K562 (cell line): ENCODE measurements around the gene ZBP1. TPM values are rescaled to one million over a fixed set of nuclear protein-coding genes. Genes with fewer than 3 reads are reported as not detected.

Source experiments
- ATAC-seq: fragments of 200-7000 bp; cut with Tn5 transposase; 3 replicates; pipeline ENCODE4 v1.9.1; 2020; ENCODE audit warnings: moderate library complexity
- BruUV-seq: library from RNA; stranded (reverse); fragments of 400-500 nt; replicated peaks from 2 replicates; lab custom pipeline; 2021; lab: Mats Ljungman, UMichigan
- CTCF ChIA-PET: fragments of 300-600 bp; formaldehyde crosslinking; extraction: SDS; loops from one replicate; lab custom pipeline; 2021; ENCODE audit warnings: low intra/inter-chr PET ratio; lab: Yijun Ruan, JAX
- POLR2A ChIA-PET: fragments of 300-600, 350-650 bp; sonication (Branson Sonifier 250); formaldehyde crosslinking; extraction: SDS; loops from one replicate; lab custom pipeline; 2021; ENCODE audit warnings: antibody characterized with exemption, inconsistent platforms; lab: Yijun Ruan, JAX
- DNase-seq, 4 experiments: peaks; one replicate each; pipeline versions ENCODE4 v3.0.0 to v3.0.0-alpha.2; 2011 to 2018; ENCODE audit warnings: low spot score in 3 of 4, mixed read lengths in 3 of 4; ENCODE audit errors: extremely low read depth in 1 of 4
- FAIRE-seq: peaks from 2 replicates; lab custom pipeline; 2011; peaks lifted over from hg19 to GRCh38; lab: Jason Lieb, UNC
- H2AFZ ChIP-seq: 2 replicates; pipeline ENCODE4 v1.6.0; 2011; ENCODE audit warnings: low read depth, low read length, control low read depth, inconsistent platforms
- H3K27ac ChIP-seq: fragments of 200-600 bp; 3 replicates; pipeline ENCODE4 v1.8.0; 2011; ENCODE audit warnings: low read depth, mild to moderate bottlenecking, control low read depth, inconsistent platforms, low read length, moderate library complexity, mixed read lengths; ENCODE audit errors: extremely low read depth
- H3K27me3 ChIP-seq, 2 experiments: fragments of 300-600 bp in 1 of 2; 2 replicates in 1 of 2; 3 replicates in 1 of 2; pipeline versions ENCODE4 v1.6.0 to v1.8.0; 2011; ENCODE audit warnings: inconsistent platforms in 2 of 2, low read length in 2 of 2, mild to moderate bottlenecking in 1 of 2, mixed read lengths in 1 of 2, moderate library complexity in 1 of 2; ENCODE audit not compliant: control insufficient read depth in 2 of 2, insufficient read depth in 2 of 2
- H3K36me3 ChIP-seq: fragments of 300-600 bp; 3 replicates; pipeline ENCODE4 v1.8.0; 2011; ENCODE audit warnings: mild to moderate bottlenecking, low read length, inconsistent platforms; ENCODE audit not compliant: control insufficient read depth, insufficient read depth
- H3K4me1 ChIP-seq, 2 experiments: fragments of 200-600 bp in 1 of 2; replicated peaks in 1 of 2; 2 replicates in 1 of 2; 3 replicates in 1 of 2; pipeline versions ENCODE4 v1.5.1 to v1.8.0; 2011; ENCODE audit warnings: inconsistent platforms in 2 of 2, low read length in 2 of 2, mild to moderate bottlenecking in 1 of 2, mixed read lengths in 1 of 2, moderate library complexity in 1 of 2; ENCODE audit not compliant: control insufficient read depth in 2 of 2, insufficient read depth in 2 of 2
- H3K4me2 ChIP-seq: 2 replicates; pipeline ENCODE4 v1.6.1; 2011; ENCODE audit warnings: low read length, control low read depth, inconsistent platforms, mixed read lengths; ENCODE audit not compliant: insufficient read depth
- H3K4me3 ChIP-seq: fragments of 200-600 bp; sonication (generic), shearing (Covaris generic); 2 replicates; pipeline ENCODE4 v1.5.1; 2016; ENCODE audit warnings: control low read depth, inconsistent platforms
- H3K79me2 ChIP-seq: fragments of 200-600 bp; 3 replicates; pipeline ENCODE4 v1.8.0; 2011; ENCODE audit warnings: low read length, inconsistent platforms; ENCODE audit not compliant: control insufficient read depth, insufficient read depth
- H3K9ac ChIP-seq, 2 experiments: 2 replicates each; pipeline versions ENCODE4 v1.6.0 to v1.6.1; 2011; ENCODE audit warnings: low read depth in 2 of 2, low read length in 2 of 2, control low read depth in 1 of 2, inconsistent platforms in 1 of 2, mild to moderate bottlenecking in 1 of 2, mixed read lengths in 1 of 2; ENCODE audit not compliant: insufficient read depth in 1 of 2
- H3K9me1 ChIP-seq: one replicate; pipeline ENCODE4 v1.6.0; 2011; ENCODE audit warnings: inconsistent platforms, mild to moderate bottlenecking, low read length, moderate library complexity; ENCODE audit not compliant: control insufficient read depth, insufficient read depth
- H3K9me3 ChIP-seq: replicated peaks from 2 replicates; pipeline ENCODE4 v1.5.1; 2011; ENCODE audit warnings: low read depth, low read length, inconsistent platforms; ENCODE audit not compliant: control insufficient read depth, insufficient read depth
- H4K20me1 ChIP-seq: replicated peaks from 2 replicates; pipeline ENCODE4 v1.6.1; 2011; ENCODE audit warnings: low read length, inconsistent platforms, mixed read lengths; ENCODE audit not compliant: control insufficient read depth, insufficient read depth
- BCLAF1 ChIP-seq, 2 experiments: fragments of 450-650 bp in 1 of 2; IDR thresholded peaks; 2 replicates each; pipeline ENCODE4 v1.6.1; 2011 to 2017; ENCODE audit warnings: low read depth in 2 of 2, antibody characterized with exemption in 1 of 2, borderline replicate concordance in 1 of 2, low read length in 1 of 2, mild to moderate bottlenecking in 1 of 2, mixed read lengths in 1 of 2; ENCODE audit not compliant: control insufficient read depth in 1 of 2
- BCOR ChIP-seq: fragments of 450-650 bp; IDR thresholded peaks from 2 replicates; pipeline ENCODE4 v1.6.1; 2016
- CBFA2T2 ChIP-seq: fragments of 450-650 bp; conservative IDR thresholded peaks from 2 replicates; pipeline ENCODE4 v1.6.1; 2017; ENCODE audit warnings: mild to moderate bottlenecking
- KDM1A ChIP-seq, 2 experiments: fragments of 450-650 bp; IDR thresholded peaks; 2 replicates each; pipeline ENCODE4 v1.6.1; 2016; ENCODE audit warnings: mild to moderate bottlenecking in 2 of 2
- MAFF ChIP-seq: IDR thresholded peaks from 2 replicates; pipeline ENCODE4 v1.6.1; 2012; ENCODE audit warnings: low read length, improper control_type of control experiment
- MCM3 ChIP-seq: fragments of 450-650 bp; IDR thresholded peaks from 2 replicates; pipeline ENCODE4 v1.6.1; 2016
- NFATC3 ChIP-seq: fragments of 450-650 bp; IDR thresholded peaks from 2 replicates; pipeline ENCODE4 v1.6.1; 2017; ENCODE audit warnings: mild to moderate bottlenecking
- PTBP1 ChIP-seq: fragments of 200-400 bp; formaldehyde crosslinking; IDR thresholded peaks from 2 replicates; pipeline ENCODE4 v1.6.1; 2017; ENCODE audit warnings: low read depth, low read length
- SNIP1 ChIP-seq: fragments of 450-650 bp; IDR thresholded peaks from 2 replicates; pipeline ENCODE4 v1.7.1; 2017; ENCODE audit warnings: low read depth, mild to moderate bottlenecking
- SRSF3 ChIP-seq: fragments of 200-400 bp; formaldehyde crosslinking; IDR thresholded peaks from 2 replicates; pipeline ENCODE4 v1.6.1; 2016; ENCODE audit warnings: mild to moderate bottlenecking, low read length, moderate library complexity; ENCODE audit not compliant: insufficient read depth
- TSC22D4 ChIP-seq: fragments of 450-650 bp; IDR thresholded peaks from 2 replicates; pipeline ENCODE4 v1.6.1; 2016; ENCODE audit warnings: missing genetic modification characterization, missing biosample characterization, control low read depth
- USF1 ChIP-seq: sonication (generic); formaldehyde crosslinking; IDR thresholded peaks from 2 replicates; pipeline ENCODE4 v1.9.0; 2022; ENCODE audit warnings: mild to moderate bottlenecking, missing genetic modification reagents
- ZFP36 ChIP-seq: fragments of 150-350 bp; IDR thresholded peaks from 2 replicates; pipeline ENCODE4 v1.6.1; 2018; ENCODE audit warnings: low read length, low read depth; ENCODE audit not compliant: partially characterized antibody
- ZNF134 ChIP-seq: fragments of 250-450 bp; sonication (Bioruptor Pico); conservative IDR thresholded peaks from 2 replicates; pipeline ENCODE4 v1.4.0; 2020
- ZNF165 ChIP-seq: fragments of 250-450 bp; sonication (Bioruptor Pico); IDR thresholded peaks from 2 replicates; pipeline ENCODE4 v1.4.0; 2020; ENCODE audit warnings: borderline replicate concordance
- ZNF586 ChIP-seq: fragments of 450-650 bp; formaldehyde crosslinking; conservative IDR thresholded peaks from 2 replicates; pipeline ENCODE4 v1.4.0; 2020; ENCODE audit warnings: mild to moderate bottlenecking, moderate library complexity
- ZNF717 ChIP-seq: fragments of 250-450 bp; sonication (Bioruptor Pico); IDR thresholded peaks from 2 replicates; pipeline ENCODE4 v1.5.0; 2021
- WGBS: fragments of 100-300 bp; shearing (Covaris generic); methylation state at CpG from one replicate; pipeline ENCODE4 v1.1.6; 2016; ENCODE audit warnings: low coverage, mixed read lengths; ENCODE audit not compliant: insufficient coverage; ENCODE audit errors: missing lambda C conversion rate; 5-methylcytosine and 5-hydroxymethylcytosine counted together
- in situ Hi-C: fragments of 300-500 bp; cut with MboI; formaldehyde crosslinking; loops from 4 replicates; pipeline ENCODE4 v1.15.0; 2018; ENCODE audit warnings: inconsistent platforms, mixed read lengths
- intact Hi-C: fragments of 100-400 bp; cut with micrococcal nuclease; formaldehyde crosslinking; loops from 2 replicates; pipeline ENCODE4 v1.14.2; 2022
- polyA plus RNA-seq, 8 experiments: library from polyadenylated mRNA; depleted of rRNA in 4 of 8; stranded (reverse) in 5 of 8; unstranded in 3 of 8; fragments of >200 nt; fragmentation: Nextera tagmentation in 2 of 8; fragmentation: Illumina TruSeq in 1 of 8; extraction: Ambion mirVana in 2 of 8; extraction: Trizol in 1 of 8; gene quantifications; 2 replicates each; pipeline versions ENCODE4 v1.2.1 to v1.2.3, GENCODE V29; 2011 to 2014; ENCODE audit warnings: inconsistent platforms in 1 of 8, missing spikeins in 1 of 8
- total RNA-seq, 7 experiments: library from RNA; depleted of rRNA in 6 of 7; stranded (reverse); fragments of >200 nt in 6 of 7; fragmentation: Illumina TruSeq in 2 of 7; extraction: Trizol in 2 of 7; gene quantifications; 2 replicates each; pipeline versions ENCODE4 v1.2.1 to v1.2.3, GENCODE V29; 2011 to 2021; ENCODE audit warnings: low replicate concordance in 1 of 7

Gene ZBP1
- total and polyA plus RNA-seq, 9 of the 15 experiments (the other 6 are each of a cell fraction or from before 2014, with no cell fraction given): not detected

GRCh38 chr20:57596358-57596757, 23.9 kb downstream of the ZBP1 start (continued):
- TF ChIP-seq PTBP1 (peak; percentile 93), ZNF586 (CRISPR knock-in tag) (no peak)

- ChIA-PET POLR2A (interaction anchor here (0.9 to 1.2 kb wide), 2 partner anchors 23 to 63 kb away, joined by 3 to 4 read pairs; no protein-coding TSS in a partner anchor), CTCF (interaction anchor here (0.6 to 3.5 kb wide), 11 partner anchors 59 to 616 kb away, joined by 3 to 103 read pairs (median 5); partner anchors contain the start of gene CTCFL)
- no peak overlapping the region for H3K4me2 ChIP-seq
- 0 out of 2 replicates have a peak, but pooled peaks cover 10% of the 10 kb centered on the region for H4K20me1 ChIP-seq
- no peak overlapping the region for H3K27ac ChIP-seq
- no peaks in the 10 kb centered on the region for H3K9me3 ChIP-seq
- BruUV-seq: no TSS peak
- no peak for ATAC-seq
- no peaks in the 10 kb centered on the region for H3K36me3 ChIP-seq
- DNase-seq: no peak
- 47% methylated on average over 24 of the region's 25 CpGs for WGBS
- H3K4me3 ChIP-seq: no peak overlapping the region
- intact Hi-C loops (loop anchor here (2.0 to 5.0 kb wide), 3 partner anchors 59 to 615 kb away; no protein-coding TSS in a partner anchor), in situ Hi-C loops (no loop called here)
- FAIRE-seq: no peak
- H3K27me3 ChIP-seq: peaks cover 0 to 15% of the 10 kb centered on the region in 2 experiments; a peak in 1 of 5 replicates
- H3K9ac ChIP-seq: no peak overlapping the region; a peak in 1 of 4 replicates
- H3K9me1 ChIP-seq: no peaks in the 10 kb centered on the region
- peaks cover 15 to 46% of the 10 kb centered on the region in 2 experiments; a peak in 4 of 5 replicates for H3K4me1 ChIP-seq
- no peaks in the 10 kb centered on the region for H3K79me2 ChIP-seq
- no peak overlapping the region for H2AFZ ChIP-seq
- TF ChIP-seq ZNF165 (no peak), SNIP1 (no peak), SRSF3 (no peak), CBFA2T2 (no peak), TSC22D4 (tag) (no peak), KDM1A (IDR thresholded peaks at IDR 0.05) (peak in 1 of 2 experiments; percentile 29; a peak in 1 of 4 replicates), NFATC3 (no peak), MCM3 (no peak), BCOR (peak; percentile 61; the same call in 1 of the 2 replicates), MAFF (no peak), ZNF134 (CRISPR knock-in tag) (0 out of 2 replicates have a peak, but pooled peaks have one; percentile 34), BCLAF1 (IDR thresholded peaks at IDR 0.05; ENCODE audit: borderline replicate concordance in 1 of 2, control insufficient read depth in 1 of 2, low read depth in 2 of 2, low read length in 1 of 2) (no peak), ZNF717 (no peak), USF1 (0 out of 2 replicates have a peak, but pooled peaks have one; percentile 6), ZFP36 (no peak)
These were observed 24.9 kb downstream of the ZBP1 start for GRCh38 chr20:57595041-57596030.
